OCI-LY7 (cell line): ENCODE measurements around the gene CLSTN1. TPM values are rescaled to one million over a fixed set of nuclear protein-coding genes. Genes with fewer than 3 reads are reported as not detected.
A peak's percentile ranks its signal among the peaks of the same experiment; 100 is the strongest.

ENCODE experiments used
- BruUV-seq: library from RNA; stranded (reverse); fragments of 400-500 nt; replicated peaks from 2 replicates; lab custom pipeline; 2021; lab: Mats Ljungman, UMichigan
- CTCF ChIA-PET: fragments of 300-600 bp; sonication (Branson Sonifier 250); formaldehyde crosslinking; loops from one replicate; lab custom pipeline; 2022; ENCODE audit warnings: antibody characterized with exemption; ENCODE audit not compliant: unreplicated experiment; lab: Charles Lee
- POLR2A ChIA-PET: fragments of 300-600 bp; sonication (Branson Sonifier 250); formaldehyde crosslinking; loops from one replicate; lab custom pipeline; 2022; ENCODE audit warnings: antibody characterized with exemption; lab: Charles Lee
- DNase-seq: peaks from one replicate; pipeline ENCODE4 v3.0.0-alpha.2; 2015; ENCODE audit warnings: low spot score
- H2AFZ ChIP-seq: fragments of 200-600 bp; sonication (generic), shearing (Covaris generic); 2 replicates; pipeline ENCODE4 v1.6.1; 2014; ENCODE audit warnings: mild to moderate bottlenecking, antibody characterized with exemption, low read length, moderate library complexity
- H3K27ac ChIP-seq: fragments of 200-600 bp; sonication (generic); 2 replicates; pipeline ENCODE4 v1.5.1; 2014; ENCODE audit warnings: mixed run types, low read depth, mild to moderate bottlenecking, moderate library complexity, low read length, inconsistent platforms; ENCODE audit not compliant: poor library complexity, severe bottlenecking
- H3K36me3 ChIP-seq: fragments of 200-600 bp; sonication (generic); 2 replicates; pipeline ENCODE4 v1.6.1; 2014; ENCODE audit warnings: mild to moderate bottlenecking, antibody characterized with exemption, low read length, moderate library complexity, mixed read lengths; ENCODE audit not compliant: insufficient read depth
- H3K4me1 ChIP-seq: fragments of 200-600 bp; sonication (generic); 2 replicates; pipeline ENCODE4 v1.5.1; 2014; ENCODE audit warnings: mild to moderate bottlenecking, low read length; ENCODE audit not compliant: insufficient read depth, poor library complexity, severe bottlenecking
- H3K4me2 ChIP-seq: fragments of 200-600 bp; sonication (generic); 2 replicates; pipeline ENCODE4 v1.6.1; 2014; ENCODE audit warnings: mild to moderate bottlenecking, low read length
- H3K4me3 ChIP-seq: fragments of 200-600 bp; sonication (generic); 2 replicates; pipeline ENCODE4 v1.5.1; 2014; ENCODE audit warnings: mild to moderate bottlenecking, low read depth, low read length; ENCODE audit not compliant: poor library complexity, severe bottlenecking
- H3K79me2 ChIP-seq: fragments of 200-600 bp; sonication (generic); 2 replicates; pipeline ENCODE4 v1.6.1; 2016; ENCODE audit warnings: low read depth, mild to moderate bottlenecking, low read length, moderate library complexity, mixed read lengths; ENCODE audit not compliant: insufficient read depth
- H3K9me2 ChIP-seq: fragments of 200-600 bp; sonication (generic); 2 replicates; pipeline ENCODE4 v1.6.1; 2016; ENCODE audit warnings: mild to moderate bottlenecking, low read length, mixed read lengths; ENCODE audit not compliant: insufficient read depth
- H3K9me3 ChIP-seq: fragments of 200-600 bp; sonication (generic); 2 replicates; pipeline ENCODE4 v1.6.1; 2014; ENCODE audit warnings: mild to moderate bottlenecking, mixed run types, low read length, mixed read lengths
- H4K20me1 ChIP-seq: fragments of 200-600 bp; sonication (generic); 2 replicates; pipeline ENCODE4 v1.6.1; 2014; ENCODE audit warnings: mild to moderate bottlenecking, antibody characterized with exemption, low read length, moderate library complexity, mixed read lengths; ENCODE audit not compliant: insufficient read depth
- CTCF ChIP-seq: fragments of 200-600 bp; sonication (generic); conservative IDR thresholded peaks from 2 replicates; pipeline ENCODE4 v1.5.1; 2014; ENCODE audit warnings: mild to moderate bottlenecking, antibody characterized with exemption, low read length, moderate library complexity, mixed read lengths
- EZH2phosphoT487 ChIP-seq: fragments of 200-600 bp; sonication (generic); IDR thresholded peaks from 2 replicates; pipeline ENCODE4 v1.6.1; 2018; ENCODE audit warnings: low read depth, borderline replicate concordance, mild to moderate bottlenecking, mixed run types, antibody characterized with exemption, low read length, moderate library complexity, mixed read lengths
- intact Hi-C: fragments of 100-400 bp; cut with micrococcal nuclease; formaldehyde crosslinking; loops from one replicate; pipeline ENCODE4 v1.10.0; 2022; ENCODE audit not compliant: unreplicated experiment
- total RNA-seq, 2 experiments: library from RNA; depleted of rRNA in 1 of 2; stranded (reverse); fragments of >200 nt in 1 of 2; shearing (Covaris generic) in 1 of 2; gene quantifications; 2 replicates each; pipeline ENCODE4 v1.2.3, GENCODE V29; 2014 to 2022

The CLSTN1 gene
- total RNA-seq, 2 experiments from 2014 or later, result 58.6 to 124 TPM

GRCh38 chr1:9822897-9823692 is 670 bp downstream of the CLSTN1 start:
- intact Hi-C loops, result loop anchor here (1.0 to 2.0 kb wide), 4 partner anchors 27 to 234 kb away; partner anchors contain the start of gene TMEM201
- Histone ChIP-seq H3K4me3 (peak overlapping the region; percentile 98), H3K79me2 (peaks cover 51% of the 10 kb centered on the region), H4K20me1 (peaks cover 19% of the 10 kb centered on the region), H3K4me2 (peak overlapping the region; percentile 95), H3K9me2 (no peaks in the 10 kb centered on the region), H3K4me1 (peaks cover 54% of the 10 kb centered on the region), H3K27ac (peak overlapping the region; percentile 34), H3K36me3 (peaks cover 7% of the 10 kb centered on the region), H2AFZ (no peak overlapping the region), H3K9me3 (no peaks in the 10 kb centered on the region)
- CTCF ChIA-PET, result no interaction called here
- no peak for TF ChIP-seq CTCF
- no peak for TF ChIP-seq EZH2phosphoT487
- peak; percentile 60 for DNase-seq
- no TSS peak for BruUV-seq
- POLR2A ChIA-PET, result interaction anchor here (0.5 to 4.1 kb wide), 6 partner anchors 10 to 1545 kb away, joined by 3 to 37 read pairs (median 4); no protein-coding TSS in a partner anchor

- Histone ChIP-seq H3K9me2 (no peaks in the 10 kb centered on the region), H3K79me2 (peaks cover 57% of the 10 kb centered on the region), H3K4me1 (peaks cover 59% of the 10 kb centered on the region), H3K36me3 (peaks cover 12% of the 10 kb centered on the region), H3K4me2 (peak overlapping the region; percentile 95), H3K9me3 (no peaks in the 10 kb centered on the region), H3K4me3 (peak overlapping the region; percentile 98), H3K27ac (peak overlapping the region; percentile 6), H2AFZ (no peak overlapping the region), H4K20me1 (peaks cover 19% of the 10 kb centered on the region)
- no peak for DNase-seq
- no TSS peak for BruUV-seq
- TF ChIP-seq CTCF, result no peak
- CTCF ChIA-PET, result no interaction called here
- intact Hi-C loops, result loop anchor here (1.0 to 2.0 kb wide), 3 partner anchors 38 to 234 kb away; partner anchors contain the start of gene TMEM201
- POLR2A ChIA-PET, result interaction anchor here (0.5 to 4.1 kb wide), 7 partner anchors 10 to 1545 kb away, joined by 3 to 37 read pairs (median 4); no protein-coding TSS in a partner anchor
Observed at GRCh38 chr1:9822490-9822889, 1.3 kb downstream of the CLSTN1 start.
